Measurements from ENCODE around the gene MYOF.

DNA sequence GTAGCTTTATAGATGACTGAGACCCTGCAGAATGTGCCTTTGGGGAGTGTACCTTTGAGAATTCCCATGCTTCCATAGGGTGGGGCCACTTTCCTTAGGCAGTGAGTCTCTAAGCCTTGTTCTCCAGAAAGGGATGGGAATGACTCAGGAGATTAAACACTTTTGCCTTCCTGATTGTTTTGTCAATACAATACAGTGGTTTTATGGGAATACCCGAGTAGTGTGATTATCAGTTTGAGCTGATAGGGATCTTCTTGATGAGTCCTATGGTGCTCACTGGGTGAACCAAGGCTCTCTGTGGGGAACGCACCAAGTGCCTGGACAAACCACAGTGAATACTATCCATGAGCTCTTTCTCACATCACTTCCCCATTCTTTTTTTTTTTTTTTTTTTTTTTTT, 6.3 kb downstream of the MYOF start:
- TF ChIP-seq, protein P1, sequence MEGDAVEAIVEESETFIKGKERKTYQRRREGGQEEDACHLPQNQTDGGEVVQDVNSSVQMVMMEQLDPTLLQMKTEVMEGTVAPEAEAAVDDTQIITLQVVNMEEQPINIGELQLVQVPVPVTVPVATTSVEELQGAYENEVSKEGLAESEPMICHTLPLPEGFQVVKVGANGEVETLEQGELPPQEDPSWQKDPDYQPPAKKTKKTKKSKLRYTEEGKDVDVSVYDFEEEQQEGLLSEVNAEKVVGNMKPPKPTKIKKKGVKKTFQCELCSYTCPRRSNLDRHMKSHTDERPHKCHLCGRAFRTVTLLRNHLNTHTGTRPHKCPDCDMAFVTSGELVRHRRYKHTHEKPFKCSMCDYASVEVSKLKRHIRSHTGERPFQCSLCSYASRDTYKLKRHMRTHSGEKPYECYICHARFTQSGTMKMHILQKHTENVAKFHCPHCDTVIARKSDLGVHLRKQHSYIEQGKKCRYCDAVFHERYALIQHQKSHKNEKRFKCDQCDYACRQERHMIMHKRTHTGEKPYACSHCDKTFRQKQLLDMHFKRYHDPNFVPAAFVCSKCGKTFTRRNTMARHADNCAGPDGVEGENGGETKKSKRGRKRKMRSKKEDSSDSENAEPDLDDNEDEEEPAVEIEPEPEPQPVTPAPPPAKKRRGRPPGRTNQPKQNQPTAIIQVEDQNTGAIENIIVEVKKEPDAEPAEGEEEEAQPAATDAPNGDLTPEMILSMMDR (IDR thresholded peaks at IDR 0.05): no peak
- peak; percentile 90 for TF ChIP-seq POLR2AphosphoS5 (IDR thresholded peaks at IDR 0.05; ENCODE audit: low read depth, low read length)
- no peak for TF ChIP-seq REST (IDR thresholded peaks at IDR 0.05; ENCODE audit: insufficient read depth in 1 of 2, low read depth in 2 of 2, low read length in 1 of 2)
- 0 out of 2 replicates have a peak, but pooled peaks have one; percentile 68 for TF ChIP-seq SIN3A (IDR thresholded peaks at IDR 0.05; ENCODE audit: borderline replicate concordance, insufficient read depth, low read depth, low read length)
- TF ChIP-seq TCF7L2 (IDR thresholded peaks at IDR 0.05; ENCODE audit: low read depth, low read length): peak; percentile 78
